Thyroid gland (tissue), 4 donors: ENCODE measurements around the gene TMTC4.

Experiments used
- POLR2A ChIP-seq, 2 donors: fragments of 450-650 bp; IDR thresholded peaks; one replicate each; pipeline ENCODE4 v1.6.1; 2017; ENCODE audit warnings: antibody characterized with exemption in 2 of 2, mild to moderate bottlenecking in 2 of 2, moderate library complexity in 1 of 2
- TF ChIP-seq, protein P1 (sequence below), 6 experiments: fragments of 200-600 bp in 3 of 6; fragments of 450-650 bp in 3 of 6; sonication (generic) in 3 of 6; IDR thresholded peaks; one replicate each; pipeline ENCODE4 v1.5.1; 2016 to 2019; ENCODE audit warnings: antibody characterized with exemption in 6 of 6, mild to moderate bottlenecking in 2 of 6, inconsistent platforms in 1 of 6, moderate library complexity in 1 of 6

DNA sequence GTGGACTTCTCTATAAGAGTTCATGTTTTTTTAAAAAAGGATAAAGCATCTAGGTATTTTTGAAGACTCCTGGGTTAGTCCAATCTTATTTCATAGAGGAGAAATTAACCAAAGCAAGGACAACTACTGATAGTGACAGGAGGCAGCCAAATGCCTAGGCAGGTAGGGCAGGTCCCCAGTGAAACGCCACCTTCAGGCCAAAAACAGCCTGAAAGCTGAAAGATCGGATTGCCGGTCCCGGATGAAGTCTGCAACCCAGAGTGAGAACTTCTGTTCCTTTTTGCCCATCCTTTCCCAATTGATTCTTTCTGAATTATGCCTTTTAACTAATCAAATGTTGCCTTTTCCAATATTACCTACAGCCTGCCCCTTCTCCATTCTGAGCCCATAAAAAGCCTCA is 79.9 kb downstream of the TMTC4 start:
- TF ChIP-seq, protein P1, sequence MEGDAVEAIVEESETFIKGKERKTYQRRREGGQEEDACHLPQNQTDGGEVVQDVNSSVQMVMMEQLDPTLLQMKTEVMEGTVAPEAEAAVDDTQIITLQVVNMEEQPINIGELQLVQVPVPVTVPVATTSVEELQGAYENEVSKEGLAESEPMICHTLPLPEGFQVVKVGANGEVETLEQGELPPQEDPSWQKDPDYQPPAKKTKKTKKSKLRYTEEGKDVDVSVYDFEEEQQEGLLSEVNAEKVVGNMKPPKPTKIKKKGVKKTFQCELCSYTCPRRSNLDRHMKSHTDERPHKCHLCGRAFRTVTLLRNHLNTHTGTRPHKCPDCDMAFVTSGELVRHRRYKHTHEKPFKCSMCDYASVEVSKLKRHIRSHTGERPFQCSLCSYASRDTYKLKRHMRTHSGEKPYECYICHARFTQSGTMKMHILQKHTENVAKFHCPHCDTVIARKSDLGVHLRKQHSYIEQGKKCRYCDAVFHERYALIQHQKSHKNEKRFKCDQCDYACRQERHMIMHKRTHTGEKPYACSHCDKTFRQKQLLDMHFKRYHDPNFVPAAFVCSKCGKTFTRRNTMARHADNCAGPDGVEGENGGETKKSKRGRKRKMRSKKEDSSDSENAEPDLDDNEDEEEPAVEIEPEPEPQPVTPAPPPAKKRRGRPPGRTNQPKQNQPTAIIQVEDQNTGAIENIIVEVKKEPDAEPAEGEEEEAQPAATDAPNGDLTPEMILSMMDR (IDR thresholded peaks at IDR 0.05), result no peak
- no peak for TF ChIP-seq POLR2A (IDR thresholded peaks at IDR 0.05)
